ENCODE results near the gene COMT. TPM values are rescaled to one million over a fixed set of nuclear protein-coding genes. Genes with fewer than 3 reads are reported as not detected.
A peak's percentile ranks its signal among the peaks of the same experiment; 100 is the strongest.

The COMT gene
- total and polyA plus RNA-seq, 2 donors = 52.7 to 198 TPM

DNA sequence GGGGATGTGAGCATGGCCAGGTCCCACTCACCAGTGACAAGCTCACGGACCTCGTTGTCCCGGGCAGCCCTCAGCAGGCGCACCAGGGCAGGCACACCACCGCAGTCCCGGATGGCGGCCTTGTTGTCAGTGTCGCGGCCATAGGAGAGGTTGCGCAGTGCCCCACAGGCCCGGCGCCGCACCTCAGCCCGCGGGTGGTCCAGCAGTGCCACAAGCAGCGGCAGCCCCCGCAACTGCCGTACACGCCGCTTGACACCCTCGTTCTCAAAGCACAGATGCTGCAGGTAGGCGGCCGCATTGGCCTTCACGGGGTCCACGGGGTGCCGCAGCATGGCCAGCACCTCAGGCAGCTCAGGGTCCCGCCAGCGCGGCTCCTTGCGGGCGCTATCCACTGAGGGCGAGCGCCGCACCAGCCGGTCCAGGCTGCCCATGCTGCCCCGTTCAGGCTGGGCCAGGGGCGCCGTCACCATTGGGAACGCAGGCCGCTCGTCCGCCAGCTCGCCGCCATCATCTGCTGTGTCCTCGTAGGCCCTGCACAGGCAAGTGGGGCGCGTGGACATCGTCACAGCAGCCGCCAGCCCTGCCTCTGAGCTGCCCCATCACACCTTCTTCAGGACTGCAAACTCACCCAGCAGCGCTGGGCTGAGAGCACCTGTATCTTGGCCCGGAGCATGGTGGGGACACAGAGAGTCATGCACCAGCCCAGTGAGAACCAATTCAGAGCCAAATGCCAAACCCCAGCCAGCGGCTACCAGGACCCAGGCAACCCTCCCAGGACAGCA is 38.3 kb downstream of the COMT start:
- 95% methylated on average over 52 of the region's 52 CpGs for WGBS
- Histone ChIP-seq H3K36me3 (ENCODE audit: insufficient read depth) (no peaks in the 10 kb centered on the region), H3K27ac (ENCODE audit: low read depth) (no peak overlapping the region), H3K4me1 (ENCODE audit: insufficient read depth) (no peaks in the 10 kb centered on the region), H3K4me3 (ENCODE audit: low read depth, low read length) (no peak overlapping the region)
- DNase-seq (ENCODE audit: extremely low spot score) = no peak

DNA sequence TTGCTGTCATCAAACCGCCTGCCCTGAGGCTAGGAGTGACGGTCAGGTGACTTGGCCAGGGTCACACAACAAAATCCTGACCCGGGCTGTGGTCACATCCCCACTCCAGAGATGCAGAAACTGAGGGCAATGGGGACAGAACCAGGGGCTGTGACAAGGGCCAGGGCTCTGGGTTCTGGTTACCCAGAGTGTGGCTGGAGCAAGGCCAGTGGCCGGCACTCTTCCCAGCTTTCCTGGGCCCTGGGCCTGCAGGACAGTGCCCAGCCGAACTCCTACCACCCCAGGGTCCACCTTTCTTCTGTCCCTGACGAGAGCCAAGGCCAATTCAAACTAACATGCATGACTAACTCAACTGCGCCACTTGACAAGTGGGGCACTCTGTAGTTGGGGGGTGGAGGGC is 39.2 kb downstream of the COMT start:
- 95% methylated on average over 7 of the region's 7 CpGs for WGBS
- Histone ChIP-seq H3K27ac (ENCODE audit: low read depth) (no peak overlapping the region), H3K4me3 (ENCODE audit: low read depth, low read length) (no peak overlapping the region), H3K4me1 (ENCODE audit: insufficient read depth) (no peaks in the 10 kb centered on the region), H3K36me3 (ENCODE audit: insufficient read depth) (no peaks in the 10 kb centered on the region)
- no peak for DNase-seq (ENCODE audit: extremely low spot score)

DNA sequence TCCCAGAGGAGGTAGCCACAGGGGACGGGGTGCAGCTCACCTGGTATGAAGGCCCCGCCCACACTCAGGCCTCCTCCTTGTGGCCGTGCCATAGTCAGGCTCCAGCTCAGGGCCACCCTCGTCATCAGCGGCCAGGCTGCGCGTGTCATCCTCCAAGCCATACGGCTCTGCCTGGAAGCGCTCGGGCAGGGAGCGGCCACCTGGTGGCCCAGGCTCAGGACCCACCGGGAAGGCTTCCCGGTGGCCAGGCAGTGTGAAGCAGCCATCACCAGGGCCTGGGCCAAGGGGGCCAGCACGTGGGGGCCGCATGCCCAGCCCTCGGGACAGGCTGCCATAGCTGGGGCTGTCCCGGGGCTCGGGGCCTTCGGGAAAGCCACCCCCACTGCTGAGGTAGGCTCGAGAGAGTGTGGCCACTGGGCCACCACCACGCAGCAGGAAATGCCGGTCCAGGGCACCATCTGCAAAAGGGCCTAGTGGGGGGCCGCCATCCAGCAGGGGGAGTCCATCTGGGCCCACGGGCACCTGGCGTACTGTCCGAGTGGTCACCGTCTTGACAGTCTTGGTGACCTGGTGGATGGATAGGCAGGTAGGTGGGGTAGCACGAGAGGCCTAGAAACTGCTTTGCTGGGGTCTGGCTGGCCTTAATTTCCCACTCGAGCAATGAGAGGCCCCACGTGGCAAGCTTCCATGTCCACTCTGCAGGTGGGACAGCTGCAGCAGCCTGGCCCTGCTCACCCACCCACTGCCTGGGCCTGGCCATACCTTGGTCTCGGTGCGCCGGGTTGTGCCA is 39.8 kb downstream of the COMT start:
- 94% methylated on average over 33 of the region's 33 CpGs for WGBS
- no peak overlapping the region for H3K27ac ChIP-seq (ENCODE audit: low read depth)
- no peak for DNase-seq (ENCODE audit: extremely low spot score)
- H3K4me3 ChIP-seq (ENCODE audit: low read depth, low read length) = no peak overlapping the region
- H3K36me3 ChIP-seq (ENCODE audit: insufficient read depth) = no peaks in the 10 kb centered on the region
- no peaks in the 10 kb centered on the region for H3K4me1 ChIP-seq (ENCODE audit: insufficient read depth)

DNA sequence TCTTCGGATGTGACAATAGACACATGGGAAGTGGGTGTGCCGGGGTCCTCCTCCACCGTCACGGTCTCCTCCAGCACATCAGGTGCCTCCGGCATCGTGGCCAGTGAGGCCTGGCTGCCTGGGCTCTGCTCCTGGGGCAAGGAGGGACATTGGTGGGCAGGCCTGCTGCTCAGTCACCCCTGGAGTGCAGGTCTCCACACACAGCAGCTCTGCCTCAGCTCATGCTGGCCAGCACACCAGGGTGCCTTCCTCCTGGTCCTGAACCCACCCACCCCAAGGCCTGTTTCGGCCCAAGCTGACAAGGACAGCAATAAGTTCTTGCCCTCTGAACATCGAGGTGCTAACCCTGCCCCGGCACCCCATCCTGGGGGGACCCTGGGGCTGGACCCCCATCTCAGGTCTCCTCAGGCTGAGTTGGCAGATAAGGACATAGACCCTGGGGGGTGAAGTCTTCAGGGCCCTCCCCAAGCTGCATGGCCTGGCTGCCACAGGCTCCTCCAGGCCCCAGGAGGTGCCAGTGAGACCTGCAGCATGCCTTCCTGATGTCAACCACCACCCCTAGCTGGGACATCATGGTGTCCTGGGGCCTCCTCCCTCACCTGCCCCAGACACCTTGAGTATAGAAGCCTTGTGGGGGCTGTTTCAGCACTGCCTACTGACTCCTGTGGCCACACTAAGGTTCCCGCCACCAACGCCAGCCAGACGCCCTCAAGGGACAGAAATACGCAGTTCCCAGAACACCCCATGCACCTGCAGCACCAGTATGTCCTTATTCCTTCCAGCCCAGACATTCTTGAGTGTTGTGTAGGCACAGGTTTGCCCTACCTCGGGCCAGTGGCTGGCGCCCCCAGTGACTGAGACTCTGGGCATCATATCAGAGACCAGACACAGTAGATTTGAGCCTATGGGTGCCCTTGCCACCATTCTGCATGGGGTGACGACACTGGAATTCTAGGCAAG is 40.7 kb downstream of the COMT start:
- no peak overlapping the region for H3K4me3 ChIP-seq (ENCODE audit: low read depth, low read length)
- H3K4me1 ChIP-seq (ENCODE audit: insufficient read depth) = no peaks in the 10 kb centered on the region
- no peaks in the 10 kb centered on the region for H3K36me3 ChIP-seq (ENCODE audit: insufficient read depth)
- WGBS = 96% methylated on average over 16 of the region's 16 CpGs
- no peak for DNase-seq (ENCODE audit: extremely low spot score)
- no peak overlapping the region for H3K27ac ChIP-seq (ENCODE audit: low read depth)

DNA sequence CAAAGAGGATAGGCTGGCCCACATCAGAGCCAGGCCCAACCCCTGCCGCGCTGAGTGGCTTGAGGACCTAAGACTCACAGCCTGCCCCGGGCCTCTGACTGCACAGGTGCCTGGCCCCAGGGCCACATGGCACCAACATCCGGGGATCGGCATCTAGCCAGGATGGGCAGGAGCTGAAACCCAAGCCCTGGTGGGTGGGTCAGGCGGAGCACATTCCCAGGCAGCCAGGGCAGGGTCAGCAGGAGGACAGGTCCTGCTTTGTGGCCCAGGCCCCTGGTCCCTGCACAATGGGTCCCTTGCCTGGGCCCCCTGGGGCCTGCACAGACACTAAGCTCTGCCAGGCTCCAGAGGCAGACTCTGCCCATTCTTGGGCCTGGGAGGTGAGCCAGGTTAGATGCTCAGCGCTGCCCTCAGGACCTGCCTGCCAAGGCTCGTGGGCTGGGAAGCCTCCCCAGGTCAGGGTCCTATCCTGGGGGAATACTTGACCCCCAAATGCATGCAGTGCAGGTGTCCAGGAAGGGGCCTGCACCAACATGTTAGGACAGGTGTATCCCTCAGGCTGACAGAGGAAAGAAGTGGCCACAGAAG is 41.5 kb downstream of the COMT start:
- DNase-seq (ENCODE audit: extremely low spot score) = no peak
- no peak overlapping the region for H3K27ac ChIP-seq (ENCODE audit: low read depth)
- H3K4me1 ChIP-seq (ENCODE audit: insufficient read depth) = no peaks in the 10 kb centered on the region
- H3K4me3 ChIP-seq (ENCODE audit: low read depth, low read length) = no peak overlapping the region
- WGBS = 88% methylated on average over 8 of the region's 8 CpGs
- no peaks in the 10 kb centered on the region for H3K36me3 ChIP-seq (ENCODE audit: insufficient read depth)

DNA sequence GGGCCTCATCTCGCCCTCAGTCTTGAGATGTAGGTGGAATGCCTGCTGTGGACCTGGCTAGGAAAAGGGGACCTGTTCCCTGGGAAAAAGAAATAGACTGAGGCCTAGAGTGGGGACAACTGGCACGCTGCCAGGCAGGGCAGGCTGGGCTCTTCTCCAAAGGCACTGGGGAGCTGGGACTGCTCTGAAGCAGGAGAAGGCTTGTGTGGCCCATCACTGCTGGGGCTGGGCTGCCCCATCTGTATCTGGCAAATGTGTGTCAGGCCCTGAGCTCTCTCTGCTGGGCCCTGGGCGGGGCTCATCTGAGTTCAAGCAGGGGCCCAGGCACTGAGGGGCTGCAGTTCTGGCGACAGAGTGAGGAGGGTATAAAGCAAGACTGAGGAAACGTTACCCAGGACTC is 42.2 kb downstream of the COMT start:
- Histone ChIP-seq H3K4me1 (ENCODE audit: insufficient read depth) (no peaks in the 10 kb centered on the region), H3K36me3 (ENCODE audit: insufficient read depth) (no peaks in the 10 kb centered on the region), H3K27ac (ENCODE audit: low read depth) (no peak overlapping the region), H3K4me3 (ENCODE audit: low read depth, low read length) (no peak overlapping the region)
- 72% methylated on average over 5 of the region's 5 CpGs for WGBS
- DNase-seq (ENCODE audit: extremely low spot score) = no peak

DNA sequence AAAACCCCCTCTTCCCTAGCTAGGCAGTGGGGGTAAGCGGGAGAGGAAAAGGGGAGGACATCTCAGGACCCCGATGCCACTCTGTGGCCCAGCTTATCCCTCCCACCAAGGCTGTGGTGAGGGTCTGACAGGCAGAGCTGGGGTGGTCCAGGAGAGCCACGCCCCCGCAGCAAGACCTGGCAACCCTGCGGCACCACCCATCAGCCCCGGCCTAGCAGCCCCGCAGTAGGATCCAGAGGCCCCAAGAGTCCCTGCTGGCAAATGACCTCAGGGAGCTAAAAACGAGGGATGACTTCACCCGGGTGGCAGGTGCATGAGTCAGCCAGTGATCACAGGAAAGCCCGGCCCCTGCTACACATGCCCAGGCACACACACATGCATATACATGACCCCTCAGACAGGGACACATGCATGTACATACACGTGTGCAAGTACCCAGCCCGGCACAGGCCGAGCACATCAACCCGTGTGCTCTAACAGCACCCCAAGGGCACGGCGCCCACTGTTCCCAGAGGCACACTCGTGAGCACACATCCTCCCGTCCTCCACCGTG is 42.7 kb downstream of the COMT start:
- Histone ChIP-seq H3K36me3 (ENCODE audit: insufficient read depth) (no peaks in the 10 kb centered on the region), H3K27ac (ENCODE audit: low read depth) (no peak overlapping the region), H3K4me3 (ENCODE audit: low read depth, low read length) (no peak overlapping the region), H3K4me1 (ENCODE audit: insufficient read depth) (no peaks in the 10 kb centered on the region)
- WGBS = 73% methylated on average over 19 of the region's 19 CpGs
- DNase-seq (ENCODE audit: extremely low spot score) = no peak

DNA sequence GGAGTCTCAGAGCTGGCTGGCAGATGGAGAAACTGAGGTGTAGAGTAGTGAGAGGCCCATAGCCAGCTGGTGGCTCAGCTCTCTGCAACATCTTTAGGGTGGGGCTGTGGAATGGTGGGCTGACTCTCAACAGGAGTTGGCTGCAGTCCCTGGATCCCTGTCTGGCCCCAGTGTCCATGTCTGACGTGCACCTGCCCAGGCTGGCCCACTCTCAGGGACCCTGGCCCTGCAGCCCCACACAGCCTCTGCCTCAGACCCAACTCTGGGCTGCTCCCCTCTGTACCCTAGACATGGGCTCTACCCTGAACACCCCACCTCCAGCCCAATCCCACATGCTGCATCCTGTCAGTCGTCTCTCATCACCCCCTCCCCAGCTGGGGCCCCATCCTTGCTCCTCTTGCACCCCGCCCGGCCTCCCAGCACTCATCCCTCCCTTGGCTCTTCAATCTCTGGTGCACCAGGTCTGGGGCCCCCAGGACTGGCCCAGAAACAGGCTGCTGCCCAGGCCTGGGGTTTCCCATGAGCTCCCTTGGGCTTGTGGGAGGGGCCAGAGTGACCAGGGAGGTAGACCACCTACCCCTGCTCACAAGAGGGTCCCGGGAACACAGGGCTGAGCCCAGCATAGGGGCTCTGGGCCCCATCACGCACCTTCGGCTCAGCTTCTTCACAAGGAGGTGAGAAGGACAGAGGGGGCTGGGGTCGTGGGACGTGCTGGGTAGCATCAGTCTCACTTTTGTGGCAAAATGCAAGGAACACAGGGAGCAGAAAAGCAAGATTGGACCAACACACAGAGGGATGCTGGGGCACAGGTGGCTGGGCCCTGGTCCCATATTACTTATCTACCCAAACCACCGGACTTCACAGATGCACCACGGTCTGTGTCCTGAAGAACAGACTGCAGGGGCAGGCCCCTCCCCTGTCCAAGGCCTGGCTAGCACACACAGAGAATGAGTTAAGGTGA is 43.6 kb downstream of the COMT start:
- 86% methylated on average over 11 of the region's 11 CpGs for WGBS
- Histone ChIP-seq H3K4me1 (ENCODE audit: insufficient read depth) (no peaks in the 10 kb centered on the region), H3K36me3 (ENCODE audit: insufficient read depth) (no peaks in the 10 kb centered on the region), H3K27ac (ENCODE audit: low read depth) (no peak overlapping the region), H3K4me3 (ENCODE audit: low read depth, low read length) (no peak overlapping the region)
- DNase-seq (ENCODE audit: extremely low spot score) = no peak

DNA sequence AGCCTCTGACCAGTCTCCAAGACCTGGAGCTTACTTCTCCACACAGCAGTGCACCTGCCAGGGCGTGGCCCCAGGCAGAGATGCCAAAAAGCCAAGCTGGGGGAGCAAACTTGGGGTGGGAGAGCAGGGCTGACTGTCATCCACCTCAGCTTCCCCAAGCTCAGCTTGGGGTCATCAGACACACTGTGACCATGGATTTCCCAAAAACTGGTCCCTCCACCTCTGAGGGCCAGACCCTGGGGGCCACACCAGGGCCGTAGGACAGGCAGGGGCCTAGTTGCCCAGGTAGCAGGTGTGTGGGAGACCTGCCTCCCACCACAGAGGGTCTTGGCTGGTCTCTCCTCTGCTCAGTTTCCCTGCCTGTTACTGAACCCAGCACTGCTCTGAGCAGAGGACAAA is 44.4 kb downstream of the COMT start:
- Histone ChIP-seq H3K4me1 (ENCODE audit: insufficient read depth) (no peaks in the 10 kb centered on the region), H3K27ac (ENCODE audit: low read depth) (no peak overlapping the region), H3K36me3 (ENCODE audit: insufficient read depth) (no peaks in the 10 kb centered on the region), H3K4me3 (ENCODE audit: low read depth, low read length) (peak overlapping the region; percentile 55)
- DNase-seq (ENCODE audit: extremely low spot score) = no peak
- 69% methylated on average over 2 of the region's 2 CpGs for WGBS

DNA sequence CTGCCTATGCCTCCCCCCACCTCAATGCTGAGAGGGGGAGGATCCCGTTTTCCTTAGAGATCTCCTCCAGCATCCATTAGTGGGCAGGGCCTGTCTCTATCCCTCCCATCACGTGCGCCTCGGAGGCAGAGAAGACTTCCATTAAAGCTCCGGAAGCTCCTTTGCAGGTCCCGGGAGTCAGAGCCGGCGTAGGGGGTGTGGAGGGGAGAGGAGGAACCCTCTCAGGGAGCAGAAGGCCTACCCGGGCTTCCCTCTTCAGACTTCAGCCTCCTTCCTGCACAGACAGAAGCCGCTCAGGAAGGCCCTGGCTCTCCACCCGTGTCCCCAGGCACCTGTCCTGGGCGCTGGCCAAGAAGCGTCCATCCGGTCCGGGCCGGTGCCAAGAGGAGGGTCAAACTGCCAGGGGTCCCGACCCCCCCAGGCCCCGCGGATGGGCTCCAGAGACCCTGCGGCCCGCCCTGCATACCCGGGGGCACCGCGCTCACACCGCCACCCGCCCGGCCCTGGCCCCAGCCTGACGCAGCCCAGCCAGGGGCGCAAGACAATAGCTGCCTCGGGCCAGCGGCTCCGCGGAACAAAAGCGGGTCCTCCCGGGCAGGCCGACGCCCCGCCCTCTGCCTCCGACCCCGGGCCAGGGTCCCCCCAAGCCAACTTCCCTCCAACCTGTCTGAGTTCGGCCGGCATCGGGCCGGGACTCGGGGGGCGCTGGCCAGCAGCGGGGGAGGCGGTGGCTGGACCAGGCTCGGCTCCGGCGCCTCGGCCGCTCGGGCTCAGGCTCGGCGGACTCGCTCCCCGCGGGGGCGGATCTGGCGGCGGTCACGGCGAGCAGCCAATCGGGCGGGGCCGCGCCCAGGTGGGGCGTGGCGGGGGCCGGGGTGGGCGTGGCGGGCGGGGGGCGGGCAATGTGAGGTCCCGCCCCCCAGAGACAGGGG is 45.1 kb downstream of the COMT start:
- 1% methylated on average over 76 of the region's 76 CpGs for WGBS
- DNase-seq (ENCODE audit: extremely low spot score) = no peak
- Histone ChIP-seq H3K4me3 (ENCODE audit: low read depth, low read length) (peak overlapping the region; percentile 55), H3K4me1 (ENCODE audit: insufficient read depth) (no peaks in the 10 kb centered on the region), H3K36me3 (ENCODE audit: insufficient read depth) (no peaks in the 10 kb centered on the region), H3K27ac (ENCODE audit: low read depth) (no peak overlapping the region)

Data from urinary bladder (tissue), 4 donors.